ENCODE data around the gene NCCRP1.

NCCRP1 gene, protein sequence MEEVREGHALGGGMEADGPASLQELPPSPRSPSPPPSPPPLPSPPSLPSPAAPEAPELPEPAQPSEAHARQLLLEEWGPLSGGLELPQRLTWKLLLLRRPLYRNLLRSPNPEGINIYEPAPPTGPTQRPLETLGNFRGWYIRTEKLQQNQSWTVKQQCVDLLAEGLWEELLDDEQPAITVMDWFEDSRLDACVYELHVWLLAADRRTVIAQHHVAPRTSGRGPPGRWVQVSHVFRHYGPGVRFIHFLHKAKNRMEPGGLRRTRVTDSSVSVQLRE

DNA sequence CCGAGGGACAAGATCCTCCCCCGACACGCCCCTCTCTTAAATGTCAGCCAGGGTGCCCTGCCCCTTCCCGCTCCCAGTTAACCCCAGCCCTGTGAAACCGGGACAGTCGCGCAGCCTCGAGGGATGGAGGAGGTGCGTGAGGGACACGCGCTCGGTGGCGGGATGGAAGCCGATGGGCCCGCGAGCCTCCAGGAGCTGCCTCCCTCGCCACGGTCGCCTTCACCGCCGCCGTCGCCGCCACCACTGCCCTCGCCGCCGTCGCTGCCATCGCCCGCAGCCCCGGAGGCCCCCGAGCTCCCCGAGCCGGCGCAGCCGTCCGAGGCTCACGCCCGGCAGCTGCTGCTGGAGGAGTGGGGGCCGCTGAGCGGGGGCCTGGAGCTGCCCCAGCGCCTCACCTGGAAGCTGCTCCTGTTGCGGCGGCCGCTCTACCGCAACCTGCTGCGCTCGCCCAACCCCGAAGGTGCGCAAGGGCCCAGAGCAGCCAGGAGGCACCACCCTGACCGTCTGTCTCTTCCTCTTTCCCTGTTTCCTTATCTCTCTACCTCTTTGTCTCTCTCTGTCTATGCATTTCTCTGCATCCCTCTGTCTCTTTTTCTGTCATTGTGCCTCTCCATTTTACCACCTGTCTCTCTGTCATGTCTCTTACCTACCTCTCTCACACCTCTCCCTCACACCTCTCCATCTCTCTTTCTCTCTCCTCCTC lies at the start of gene NCCRP1:
NCCRP1 (plus strand) TSS at position 105 of the 703 bp plus-strand sequence; CDS start at position 124, 19 bp downstream.
- H3K36me3 ChIP-seq (ENCODE audit: insufficient read depth, low read length) = no peaks in the 10 kb centered on the region
- no peak within 1 kb of the TSS for H2AFZ ChIP-seq (ENCODE audit: low read depth, low read length)
- peaks cover 40% of the 10 kb centered on the region for H3K27me3 ChIP-seq (ENCODE audit: insufficient read depth, low read length)
- H3K9me3 ChIP-seq (ENCODE audit: low read length) = no peaks in the 10 kb centered on the region
- no peaks in the 10 kb centered on the region for H3K4me1 ChIP-seq (ENCODE audit: insufficient read depth, low read length)
- H3K4me3 ChIP-seq (ENCODE audit: low read length) = no peak within 1 kb of the TSS

DNA sequence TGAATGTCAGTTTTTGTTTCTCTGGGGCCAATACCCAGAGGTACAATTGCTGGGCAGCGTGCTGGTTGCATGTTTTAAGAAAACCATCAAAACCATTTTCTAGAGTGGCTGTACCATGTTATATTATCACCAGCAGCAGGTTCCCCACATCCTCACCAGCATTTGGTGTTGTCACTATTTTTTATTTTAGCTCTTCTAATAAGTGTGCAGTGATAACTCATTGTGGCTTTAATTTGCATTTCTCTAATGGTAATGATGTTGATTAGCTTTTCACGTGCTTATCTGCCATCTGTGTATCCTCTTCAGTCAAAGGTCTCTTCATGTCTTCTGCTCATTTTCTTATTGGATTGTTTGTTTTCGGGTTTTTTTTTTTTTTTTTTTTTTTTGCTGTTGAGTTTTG lies 49.3 kb upstream of the NCCRP1 start:
- no peaks in the 10 kb centered on the region for H3K27me3 ChIP-seq (ENCODE audit: insufficient read depth, low read length)
- H3K4me1 ChIP-seq (ENCODE audit: insufficient read depth, low read length) = peaks cover 17% of the 10 kb centered on the region
- H3K9me3 ChIP-seq (ENCODE audit: low read length) = peaks cover 6% of the 10 kb centered on the region
- peaks cover 6% of the 10 kb centered on the region for H3K36me3 ChIP-seq (ENCODE audit: insufficient read depth, low read length)
- no peak overlapping the region for H3K4me3 ChIP-seq (ENCODE audit: low read length)
- H2AFZ ChIP-seq (ENCODE audit: low read depth, low read length) = no peak overlapping the region

DNA sequence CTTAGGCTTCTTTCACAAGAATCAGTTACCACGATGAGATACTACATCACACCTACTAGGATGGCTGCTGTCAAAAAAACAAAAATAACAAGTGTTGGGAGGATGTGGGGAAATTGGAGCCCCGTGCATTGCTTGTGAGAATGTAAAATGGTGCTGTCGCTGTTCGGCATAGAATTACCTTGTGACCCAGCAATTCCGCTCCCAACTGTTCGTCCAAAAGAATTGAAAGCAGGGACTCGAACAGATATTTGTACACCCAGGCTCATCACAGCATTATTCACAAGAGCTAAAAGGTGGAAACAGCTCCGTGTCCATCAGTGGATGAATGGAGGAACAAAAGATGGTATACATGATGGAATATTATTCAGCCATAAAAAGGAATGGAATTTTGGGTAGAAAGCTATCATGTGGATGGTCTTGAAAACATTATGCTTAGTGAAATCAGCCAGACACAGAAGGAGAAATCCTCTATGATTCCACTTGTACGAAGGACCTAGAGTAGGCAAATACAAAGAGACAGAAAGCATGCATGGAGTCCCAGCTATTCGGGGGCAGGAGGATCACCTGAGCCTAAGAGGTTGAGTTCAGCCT lies 47.7 kb upstream of the NCCRP1 start:
- Histone ChIP-seq H3K27me3 (ENCODE audit: insufficient read depth, low read length) (no peaks in the 10 kb centered on the region), H3K36me3 (ENCODE audit: insufficient read depth, low read length) (peaks cover 6% of the 10 kb centered on the region), H3K9me3 (ENCODE audit: low read length) (peaks cover 6% of the 10 kb centered on the region), H2AFZ (ENCODE audit: low read depth, low read length) (no peak overlapping the region), H3K4me1 (ENCODE audit: insufficient read depth, low read length) (peaks cover 16% of the 10 kb centered on the region), H3K4me3 (ENCODE audit: low read length) (no peak overlapping the region)

DNA sequence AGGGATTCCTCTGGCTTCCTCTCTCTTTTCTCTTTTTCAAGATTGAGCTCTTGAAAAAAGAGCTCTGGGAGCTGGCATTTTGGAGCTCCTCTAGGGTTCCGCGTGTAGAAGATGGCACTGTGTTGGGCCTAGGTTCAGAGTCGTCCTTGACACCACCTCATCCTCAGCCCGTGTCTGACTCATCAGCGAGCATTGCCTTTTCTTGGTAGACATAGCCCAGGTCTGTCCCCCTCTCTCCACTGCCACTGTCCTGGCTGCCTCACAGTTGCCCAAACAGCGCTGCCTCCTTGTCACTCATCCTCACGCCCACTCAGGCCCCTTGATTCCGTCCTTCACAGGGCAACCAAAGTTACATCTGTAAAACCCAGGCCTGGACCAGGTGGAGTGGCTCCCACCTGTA lies 46.5 kb upstream of the NCCRP1 start:
- Histone ChIP-seq H3K9me3 (ENCODE audit: low read length) (peaks cover 6% of the 10 kb centered on the region), H3K27me3 (ENCODE audit: insufficient read depth, low read length) (no peaks in the 10 kb centered on the region), H3K4me3 (ENCODE audit: low read length) (no peak overlapping the region), H2AFZ (ENCODE audit: low read depth, low read length) (no peak overlapping the region), H3K4me1 (ENCODE audit: insufficient read depth, low read length) (peaks cover 4% of the 10 kb centered on the region), H3K36me3 (ENCODE audit: insufficient read depth, low read length) (peaks cover 6% of the 10 kb centered on the region)

DNA sequence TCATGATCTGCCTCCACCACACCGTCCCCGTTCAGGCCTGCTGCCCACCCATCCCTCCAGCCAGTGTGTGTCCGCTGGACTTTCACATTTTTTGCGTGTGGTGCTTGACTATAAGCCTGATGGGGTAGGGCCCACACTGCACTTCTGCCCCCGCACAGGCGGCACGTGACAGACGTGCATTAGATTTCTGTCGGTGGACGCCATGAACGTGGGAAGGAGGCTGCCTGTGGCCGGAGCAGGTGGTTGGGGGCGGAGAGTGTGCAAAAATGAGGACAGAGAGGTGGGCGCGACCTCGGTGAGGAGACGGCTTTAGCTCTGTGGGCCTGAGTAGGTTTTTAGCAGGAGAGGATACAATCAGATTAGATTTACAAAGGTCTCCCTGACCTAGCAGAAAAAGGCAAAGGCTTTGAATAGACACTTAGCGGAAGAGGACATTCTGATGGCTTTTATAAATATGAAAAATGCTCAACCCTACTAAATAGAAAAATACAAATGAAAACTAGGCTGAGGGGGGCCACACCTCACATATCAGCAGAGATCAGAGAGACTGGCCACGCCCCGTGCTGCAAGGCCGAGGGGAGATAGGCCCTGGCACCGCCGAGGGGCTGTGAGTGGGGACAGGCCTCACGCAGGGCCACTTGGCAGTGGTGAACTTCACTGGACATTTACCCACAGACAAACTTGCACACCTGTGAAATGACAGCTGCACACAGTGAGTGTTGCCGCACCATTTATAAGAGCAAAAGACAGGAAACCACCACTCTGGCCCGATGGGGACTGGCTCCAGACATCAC lies 45.8 kb upstream of the NCCRP1 start:
- no peak overlapping the region for H2AFZ ChIP-seq (ENCODE audit: low read depth, low read length)
- H3K27me3 ChIP-seq (ENCODE audit: insufficient read depth, low read length) = no peaks in the 10 kb centered on the region
- H3K4me1 ChIP-seq (ENCODE audit: insufficient read depth, low read length) = peaks cover 1% of the 10 kb centered on the region
- peaks cover 6% of the 10 kb centered on the region for H3K36me3 ChIP-seq (ENCODE audit: insufficient read depth, low read length)
- peaks cover 6% of the 10 kb centered on the region for H3K9me3 ChIP-seq (ENCODE audit: low read length)
- H3K4me3 ChIP-seq (ENCODE audit: low read length) = no peak overlapping the region

DNA sequence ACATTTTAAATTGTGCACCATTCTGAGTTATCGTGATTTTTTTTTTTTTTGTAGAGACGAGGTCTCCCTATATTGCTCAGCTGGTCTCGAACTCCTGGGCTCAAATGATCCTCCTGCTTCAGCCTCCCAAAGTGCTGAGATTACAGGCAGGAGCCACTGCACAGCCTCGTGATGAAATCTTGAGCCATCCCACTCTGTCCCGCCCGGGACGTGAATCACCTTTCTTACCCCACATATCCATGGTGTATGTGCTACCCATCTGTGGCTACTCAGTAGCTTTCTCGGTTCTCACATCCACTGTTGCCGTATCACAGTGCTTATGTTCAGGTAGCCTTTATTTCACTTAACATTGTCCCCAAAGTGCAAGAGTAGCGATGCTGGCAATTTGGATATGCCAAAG lies 44.7 kb upstream of the NCCRP1 start:
- no peaks in the 10 kb centered on the region for H3K27me3 ChIP-seq (ENCODE audit: insufficient read depth, low read length)
- no peak overlapping the region for H2AFZ ChIP-seq (ENCODE audit: low read depth, low read length)
- H3K4me1 ChIP-seq (ENCODE audit: insufficient read depth, low read length) = peaks cover 1% of the 10 kb centered on the region
- H3K36me3 ChIP-seq (ENCODE audit: insufficient read depth, low read length) = peaks cover 6% of the 10 kb centered on the region
- no peak overlapping the region for H3K4me3 ChIP-seq (ENCODE audit: low read length)
- H3K9me3 ChIP-seq (ENCODE audit: low read length) = peaks cover 6% of the 10 kb centered on the region

DNA sequence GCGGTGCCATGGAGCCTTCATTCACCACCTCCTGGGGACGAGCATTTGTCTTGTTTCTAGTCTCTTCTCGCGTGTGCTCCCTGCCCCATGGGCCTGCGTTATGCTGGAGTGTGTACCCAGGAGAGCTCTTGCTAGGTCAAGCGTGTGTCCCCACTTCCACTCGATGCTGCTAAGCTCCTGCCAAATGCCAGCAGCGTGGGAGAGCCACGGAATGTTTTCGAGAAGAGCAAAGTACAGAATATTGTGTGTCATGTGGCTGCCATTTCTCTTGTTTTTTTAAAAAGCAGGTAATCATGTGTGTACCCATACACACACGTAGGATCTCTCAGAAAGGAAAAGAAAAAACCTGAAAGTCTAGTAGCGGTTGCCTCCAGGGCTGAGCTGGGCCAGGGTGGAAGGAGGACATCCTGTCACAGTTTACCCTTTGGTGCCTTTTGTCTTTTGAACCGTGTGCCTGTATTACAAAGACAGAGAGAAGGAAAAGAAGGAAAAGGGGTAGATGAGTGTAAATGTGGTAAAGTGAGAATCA lies 42.6 kb upstream of the NCCRP1 start:
- Histone ChIP-seq H3K4me1 (ENCODE audit: insufficient read depth, low read length) (peaks cover 1% of the 10 kb centered on the region), H2AFZ (ENCODE audit: low read depth, low read length) (no peak overlapping the region), H3K4me3 (ENCODE audit: low read length) (no peak overlapping the region), H3K27me3 (ENCODE audit: insufficient read depth, low read length) (no peaks in the 10 kb centered on the region), H3K9me3 (ENCODE audit: low read length) (peaks cover 2% of the 10 kb centered on the region), H3K36me3 (ENCODE audit: insufficient read depth, low read length) (peaks cover 1% of the 10 kb centered on the region)

DNA sequence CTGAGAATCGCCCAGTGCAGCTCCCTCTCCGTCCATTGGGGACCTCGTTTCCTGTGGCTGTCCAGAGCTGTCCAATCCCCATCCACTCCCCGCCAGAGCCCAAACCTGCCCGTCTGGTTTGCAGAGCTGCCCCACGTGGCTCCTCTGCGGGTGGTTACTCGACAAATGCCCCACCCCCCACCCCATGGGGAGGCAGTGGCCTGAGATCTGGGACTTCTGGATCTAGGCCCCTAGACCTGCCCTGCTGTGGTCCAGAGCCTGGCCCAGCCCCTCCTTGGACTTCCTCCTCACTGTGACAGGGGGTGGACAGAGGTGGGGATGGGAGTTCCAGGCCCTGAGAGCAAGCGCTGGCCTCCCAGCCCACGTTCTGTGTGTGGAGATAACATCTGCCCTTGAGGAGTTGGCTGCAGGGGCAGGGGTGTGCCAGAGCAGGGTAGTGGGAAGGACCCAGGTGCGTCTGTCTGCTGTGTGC lies 42.1 kb upstream of the NCCRP1 start:
- Histone ChIP-seq H3K4me1 (ENCODE audit: insufficient read depth, low read length) (peaks cover 1% of the 10 kb centered on the region), H2AFZ (ENCODE audit: low read depth, low read length) (no peak overlapping the region), H3K36me3 (ENCODE audit: insufficient read depth, low read length) (no peaks in the 10 kb centered on the region), H3K4me3 (ENCODE audit: low read length) (no peak overlapping the region), H3K9me3 (ENCODE audit: low read length) (no peaks in the 10 kb centered on the region), H3K27me3 (ENCODE audit: insufficient read depth, low read length) (no peaks in the 10 kb centered on the region)

DNA sequence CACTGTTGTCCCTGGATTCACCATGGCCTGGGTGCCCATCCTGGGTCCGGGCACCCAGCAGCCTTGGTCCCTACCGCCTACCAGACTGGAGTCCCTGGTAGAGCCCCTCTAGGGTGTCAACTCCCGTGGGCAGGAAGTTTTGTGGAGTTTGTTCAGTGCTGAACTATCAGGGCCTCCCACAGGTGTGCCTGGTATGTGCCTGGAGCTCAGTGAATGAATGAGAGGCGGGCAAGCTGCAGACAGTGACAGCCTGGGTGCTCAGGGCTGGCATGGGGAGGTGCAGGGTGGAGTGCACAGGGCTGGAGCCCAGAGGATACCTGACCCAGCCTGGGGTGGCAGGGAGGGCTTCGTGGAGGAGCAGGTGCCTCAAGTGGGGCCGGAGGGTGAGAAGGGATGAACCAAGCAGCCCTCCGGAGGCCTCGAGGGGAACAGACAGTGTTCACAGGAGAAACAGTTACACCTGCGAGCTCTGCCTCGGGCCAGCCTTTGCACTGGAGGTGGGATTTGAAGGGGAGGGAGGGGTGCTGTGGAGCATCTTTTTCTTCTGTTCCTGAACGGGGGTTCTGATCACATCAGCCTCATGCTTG lies 41.6 kb upstream of the NCCRP1 start:
- peaks cover 1% of the 10 kb centered on the region for H3K4me1 ChIP-seq (ENCODE audit: insufficient read depth, low read length)

DNA sequence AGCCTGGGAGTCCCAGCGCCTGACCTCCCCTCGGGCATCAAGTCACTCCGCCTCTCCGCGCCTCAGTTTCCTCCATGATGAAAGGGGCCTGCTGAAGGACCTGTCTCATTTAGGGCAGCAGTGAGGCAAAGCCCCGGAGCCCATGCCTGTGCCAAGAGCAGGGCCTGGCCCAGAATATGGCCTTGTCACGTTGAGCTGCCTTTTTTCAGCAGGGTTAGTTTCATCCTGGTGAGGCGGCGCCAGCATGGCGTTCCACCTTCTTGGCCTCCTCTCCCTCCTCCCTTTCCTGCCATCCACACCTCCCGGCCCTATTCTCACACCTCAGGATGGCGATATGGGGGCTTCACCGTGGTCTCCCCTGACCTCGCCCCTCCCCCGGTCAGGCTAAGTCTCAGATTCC lies 41.0 kb upstream of the NCCRP1 start:
- H3K4me1 ChIP-seq (ENCODE audit: insufficient read depth, low read length) = peaks cover 1% of the 10 kb centered on the region
- H3K27me3 ChIP-seq (ENCODE audit: insufficient read depth, low read length) = no peaks in the 10 kb centered on the region
- no peak overlapping the region for H3K4me3 ChIP-seq (ENCODE audit: low read length)
- H2AFZ ChIP-seq (ENCODE audit: low read depth, low read length) = no peak overlapping the region
- H3K9me3 ChIP-seq (ENCODE audit: low read length) = no peaks in the 10 kb centered on the region
- H3K36me3 ChIP-seq (ENCODE audit: insufficient read depth, low read length) = no peaks in the 10 kb centered on the region

More for the DNA sequence above, 41.6 kb upstream of the NCCRP1 start:
- no peaks in the 10 kb centered on the region for H3K9me3 ChIP-seq (ENCODE audit: low read length)
- no peaks in the 10 kb centered on the region for H3K36me3 ChIP-seq (ENCODE audit: insufficient read depth, low read length)
- H3K4me3 ChIP-seq (ENCODE audit: low read length) = no peak overlapping the region
- H3K27me3 ChIP-seq (ENCODE audit: insufficient read depth, low read length) = no peaks in the 10 kb centered on the region
- H2AFZ ChIP-seq (ENCODE audit: low read depth, low read length) = no peak overlapping the region

DNA sequence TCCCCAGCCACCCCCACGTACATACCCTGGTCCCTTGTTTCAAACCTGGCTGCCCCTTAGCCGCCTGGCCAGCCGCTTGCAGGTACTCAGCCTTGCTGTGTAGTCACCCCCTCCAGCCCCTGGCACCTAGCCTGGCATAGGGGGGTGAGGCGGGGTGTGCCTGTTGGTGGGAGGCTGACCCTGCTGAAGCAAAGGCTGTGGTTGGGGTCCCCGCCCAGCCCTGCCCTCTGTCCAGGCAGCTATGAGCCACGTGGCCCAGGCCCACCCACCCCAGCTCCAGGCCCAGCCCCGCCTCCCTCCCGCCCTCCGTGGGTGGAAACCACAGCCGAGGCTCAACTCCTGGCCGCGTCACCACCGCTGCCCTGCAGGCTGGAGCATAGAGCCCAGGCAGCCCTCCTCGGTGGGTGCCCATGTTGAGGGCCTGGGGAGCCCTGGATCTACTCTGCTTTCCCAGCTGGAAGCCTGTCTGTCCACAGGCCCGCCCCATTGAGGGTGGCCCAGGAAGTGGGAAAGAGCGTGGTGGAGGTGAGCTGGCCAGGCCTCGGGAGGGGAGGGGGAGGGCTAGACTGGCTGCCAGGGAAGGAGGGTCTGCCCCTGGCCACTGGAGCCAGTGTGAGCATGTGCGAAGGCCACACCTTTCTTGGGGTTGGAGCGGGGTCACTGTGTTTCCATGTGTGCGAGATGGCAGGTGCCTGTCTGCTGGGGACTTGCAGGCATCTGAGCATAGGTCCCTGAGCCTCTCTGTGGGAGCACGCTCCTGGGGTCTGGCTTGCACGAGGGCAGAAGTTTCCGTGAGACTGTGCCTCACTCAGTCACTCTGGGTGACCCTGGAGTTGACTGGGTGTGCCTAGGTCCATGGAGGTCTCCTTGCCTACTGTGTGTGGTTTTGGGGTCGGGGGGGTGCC lies 40.2 kb upstream of the NCCRP1 start:
- Histone ChIP-seq H3K4me1 (ENCODE audit: insufficient read depth, low read length) (no peaks in the 10 kb centered on the region), H3K4me3 (ENCODE audit: low read length) (no peak overlapping the region), H3K36me3 (ENCODE audit: insufficient read depth, low read length) (no peaks in the 10 kb centered on the region)

More for the DNA sequence above, 40.2 kb upstream of the NCCRP1 start:
- H2AFZ ChIP-seq (ENCODE audit: low read depth, low read length) = no peak overlapping the region
- H3K9me3 ChIP-seq (ENCODE audit: low read length) = no peaks in the 10 kb centered on the region
- no peaks in the 10 kb centered on the region for H3K27me3 ChIP-seq (ENCODE audit: insufficient read depth, low read length)
